ENCODE measurements around the gene FAM107B.
A peak's percentile ranks its signal among the peaks of the same experiment; 100 is the strongest.

The FAM107B gene

DNA sequence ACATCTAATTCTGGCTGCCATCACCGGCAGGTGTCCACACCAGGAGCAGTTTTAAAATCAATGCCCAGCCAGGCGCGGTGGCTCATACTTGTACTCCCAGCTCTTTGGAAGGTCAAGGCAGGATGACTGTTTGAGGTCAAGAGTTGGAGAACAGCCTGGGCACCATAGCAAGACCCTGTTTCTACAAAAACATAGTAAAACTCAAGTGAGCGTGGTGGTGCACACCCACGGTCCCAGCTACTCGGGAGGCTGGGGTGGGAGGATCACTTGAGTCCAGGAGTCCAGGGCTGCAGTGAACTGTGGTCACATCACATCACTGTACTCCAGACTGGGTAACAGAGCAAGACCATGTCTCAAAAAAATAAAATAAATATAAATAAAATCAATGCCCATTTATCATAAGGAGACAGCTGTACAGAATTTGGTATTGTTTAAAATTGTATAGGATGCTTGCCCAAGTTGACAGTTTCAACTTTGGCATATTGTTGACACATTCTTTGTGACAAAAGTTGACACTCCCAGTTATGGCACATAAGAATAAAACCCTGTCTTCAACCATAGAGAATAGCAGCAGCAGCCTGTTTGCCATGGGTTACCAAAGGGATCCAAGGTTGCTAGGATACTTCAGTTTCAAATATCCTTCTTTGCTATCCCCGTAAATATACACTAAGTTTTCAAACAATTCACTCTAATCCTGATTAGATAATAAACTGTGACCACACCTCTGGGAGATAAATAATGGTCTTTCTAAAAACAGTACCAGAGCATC, 193.0 kb downstream of the FAM107B start:
- no peak overlapping the region for H3K27ac ChIP-seq
- TF ChIP-seq CTCF (IDR thresholded peaks at IDR 0.05): no peak
- no peak for DNase-seq (ENCODE audit: low spot score)
- H3K4me3 ChIP-seq: no peak overlapping the region

DNA sequence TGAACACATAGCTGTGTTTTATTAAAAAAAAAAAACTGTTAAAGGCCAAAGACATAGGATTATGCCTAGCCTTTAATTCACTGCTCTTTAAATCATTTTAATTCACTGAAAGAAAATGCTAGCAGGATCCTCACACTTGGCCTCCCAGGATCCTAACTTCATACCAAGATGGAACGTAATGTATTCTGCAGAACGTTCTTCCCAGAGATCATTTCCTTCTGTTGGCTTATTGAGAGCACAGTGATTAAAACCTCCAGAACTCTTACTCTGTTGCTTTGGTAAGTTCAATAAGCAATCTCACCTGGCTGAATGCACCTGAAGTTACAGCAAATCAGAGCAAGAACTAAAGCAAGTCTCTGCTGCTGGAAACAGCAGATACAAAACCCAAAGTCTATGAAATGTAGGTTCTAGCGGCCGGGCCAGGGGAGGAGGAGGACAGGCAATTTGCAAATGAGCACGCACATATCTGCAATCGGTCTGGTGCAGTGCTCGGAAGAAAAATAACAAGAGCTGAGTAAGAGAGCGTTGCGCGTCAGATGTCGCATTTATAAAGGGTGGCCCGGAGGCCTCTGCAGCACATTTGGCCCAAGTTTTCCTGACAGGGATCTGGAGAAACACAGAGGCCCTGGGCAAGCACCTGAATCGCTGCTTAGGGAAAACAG, 193.9 kb downstream of the FAM107B start:
- no peak overlapping the region for H3K4me3 ChIP-seq
- TF ChIP-seq CTCF (IDR thresholded peaks at IDR 0.05): no peak
- no peak for DNase-seq (ENCODE audit: low spot score)
- no peak overlapping the region for H3K27ac ChIP-seq

DNA sequence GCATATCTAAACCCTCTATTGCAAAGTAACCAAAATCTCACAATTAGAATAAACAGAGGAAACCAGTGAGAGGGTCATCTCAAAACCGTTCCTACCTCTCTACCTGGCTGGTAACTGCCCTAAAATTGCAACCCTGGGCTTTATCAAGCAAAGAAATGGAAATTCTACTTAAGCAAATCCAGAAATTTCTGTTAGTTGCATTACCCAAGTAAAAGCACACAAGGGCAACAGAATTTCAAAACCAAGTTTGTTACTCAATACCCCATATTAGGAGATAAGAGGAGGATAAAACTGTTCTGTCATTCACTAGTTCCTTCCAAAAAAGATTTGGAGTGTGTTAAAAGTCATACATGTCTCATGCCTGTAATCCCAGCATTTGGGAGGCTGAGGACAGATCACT, 195.3 kb downstream of the FAM107B start:
- TF ChIP-seq CTCF (IDR thresholded peaks at IDR 0.05): no peak
- peak overlapping the region; percentile 37 for H3K4me3 ChIP-seq
- no peak for DNase-seq (ENCODE audit: low spot score)
- peak overlapping the region; percentile 68 to 73 for H3K27ac ChIP-seq

DNA sequence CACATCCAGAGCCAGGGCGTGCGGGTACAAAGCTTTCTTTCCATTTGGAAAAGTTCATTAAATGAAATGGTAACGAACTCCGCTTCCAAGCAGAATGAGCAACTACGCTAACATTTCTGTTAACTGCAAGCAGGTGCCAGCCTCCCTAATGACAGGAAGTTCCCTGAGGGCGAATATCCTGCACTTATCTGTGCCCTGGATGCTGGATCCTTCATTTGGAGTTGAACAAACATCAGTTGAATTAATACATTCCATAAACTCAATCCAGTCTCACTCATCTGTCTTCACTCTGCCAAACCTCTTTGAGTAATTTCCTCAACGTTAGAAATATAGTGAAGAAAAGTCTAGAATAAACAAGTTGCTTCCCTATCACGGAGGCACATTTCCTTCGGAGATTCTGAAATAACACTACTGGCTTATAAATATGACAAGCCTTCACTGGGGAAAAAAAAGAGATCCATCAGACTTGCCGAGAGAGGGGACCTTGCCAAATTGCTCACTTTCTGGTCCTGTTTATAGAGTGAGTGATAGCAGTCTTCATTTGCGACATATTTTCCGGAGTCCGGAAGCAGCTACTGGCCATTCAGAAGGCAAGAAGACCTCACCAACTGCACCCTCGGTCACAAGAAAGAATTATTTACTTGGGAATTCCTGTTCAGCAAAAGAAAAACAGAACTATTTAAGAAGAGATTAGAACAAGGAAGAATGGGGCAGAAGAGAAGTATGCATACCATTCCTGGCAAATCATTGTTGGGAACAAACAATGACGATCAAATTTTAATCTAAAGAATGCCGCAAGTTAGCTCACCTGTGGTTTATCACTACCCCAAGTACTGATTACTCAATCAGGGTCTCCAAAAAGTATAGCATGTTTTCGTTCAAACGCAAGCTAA, 196.4 kb downstream of the FAM107B start:
- H3K27ac ChIP-seq: peak overlapping the region; percentile 68 to 73
- no peak for DNase-seq (ENCODE audit: low spot score)
- no peak for TF ChIP-seq CTCF (IDR thresholded peaks at IDR 0.05)
- H3K4me3 ChIP-seq: peak overlapping the region; percentile 37

DNA sequence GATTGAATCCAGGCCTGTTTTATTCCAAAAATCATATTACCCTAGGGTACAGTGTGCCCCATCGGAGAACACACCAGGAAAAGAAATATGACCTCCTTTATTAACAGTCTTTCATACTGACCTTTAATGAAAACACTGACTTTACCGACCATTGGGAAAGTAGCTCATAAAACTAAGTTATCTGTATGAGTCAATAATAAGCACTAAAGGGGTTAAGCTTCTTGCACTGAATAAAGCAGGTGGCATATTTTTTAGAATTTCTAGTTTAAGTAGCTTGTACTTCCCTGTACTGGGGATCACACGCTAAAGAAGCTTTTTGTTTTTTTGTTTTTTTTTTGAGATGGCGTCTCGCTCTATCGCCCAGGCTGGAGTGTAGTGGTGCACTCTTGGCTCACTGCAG, 199.8 kb downstream of the FAM107B start:
- Histone ChIP-seq H3K4me3 (no peak overlapping the region), H3K27ac (no peak overlapping the region)
- DNase-seq (ENCODE audit: low spot score): no peak
- no peak for TF ChIP-seq CTCF (IDR thresholded peaks at IDR 0.05)

GRCh38 chr10:14574291-14574690, 200.4 kb downstream of the FAM107B start:
- no peak for DNase-seq (ENCODE audit: low spot score)
- TF ChIP-seq CTCF (IDR thresholded peaks at IDR 0.05): no peak
- no peak overlapping the region for H3K27ac ChIP-seq
- H3K4me3 ChIP-seq: no peak overlapping the region

Data from coronary artery (tissue), 2 donors.